HG02981 (cell line): Measurements from ENCODE around the gene PSMB4.
"Not testable (repeated sequence)": the region's sequence is repeated elsewhere in the genome, so short reads cannot be mapped to it uniquely, and the experiment has no call there.

Experiments used
- ATAC-seq: cut with Tn5 transposase; IDR thresholded peaks from one replicate; pipeline ENCODE4 v1.9.1; 2021; ENCODE audit warnings: mild to moderate bottlenecking, moderate library complexity; ENCODE audit not compliant: unreplicated experiment

The PSMB4 gene

DNA sequence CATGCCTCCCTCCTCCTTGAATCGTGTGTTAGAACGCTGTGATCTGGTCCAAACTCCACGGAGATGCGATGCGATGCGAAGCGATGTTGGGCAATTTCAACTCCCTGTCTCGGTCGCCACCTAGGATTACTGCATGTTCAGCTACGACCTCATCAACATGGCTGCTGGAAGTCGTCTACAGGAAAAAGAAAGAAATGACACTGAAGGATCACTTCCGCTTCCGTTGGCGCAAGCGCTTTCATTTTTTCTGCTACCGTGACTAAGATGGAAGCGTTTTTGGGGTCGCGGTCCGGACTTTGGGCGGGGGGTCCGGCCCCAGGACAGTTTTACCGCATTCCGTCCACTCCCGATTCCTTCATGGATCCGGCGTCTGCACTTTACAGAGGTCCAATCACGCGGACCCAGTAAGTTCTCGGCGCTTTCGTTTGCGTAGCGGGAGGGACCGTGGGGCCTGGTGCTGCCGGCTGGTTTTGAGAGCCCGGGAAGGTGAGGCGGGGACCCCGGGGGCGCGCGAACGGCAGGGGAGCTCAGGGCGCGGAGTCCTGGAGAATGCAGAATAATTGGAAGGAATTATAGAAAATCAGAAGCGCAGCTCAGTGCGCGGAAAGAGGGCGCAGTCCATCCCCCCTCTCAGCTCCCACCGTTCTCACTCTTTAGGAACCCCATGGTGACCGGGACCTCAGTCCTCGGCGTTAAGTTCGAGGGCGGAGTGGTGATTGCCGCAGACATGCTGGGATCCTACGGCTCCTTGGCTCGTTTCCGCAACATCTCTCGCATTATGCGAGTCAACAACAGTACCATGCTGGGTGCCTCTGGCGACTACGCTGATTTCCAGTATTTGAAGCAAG is at the start of gene PSMB4:
Gene PSMB4, plus strand, starts transcription at position 250 of the 848 bp plus-strand sequence. Its CDS starts 15 bp downstream, at position 265.
- ATAC-seq = peak; percentile 89

DNA sequence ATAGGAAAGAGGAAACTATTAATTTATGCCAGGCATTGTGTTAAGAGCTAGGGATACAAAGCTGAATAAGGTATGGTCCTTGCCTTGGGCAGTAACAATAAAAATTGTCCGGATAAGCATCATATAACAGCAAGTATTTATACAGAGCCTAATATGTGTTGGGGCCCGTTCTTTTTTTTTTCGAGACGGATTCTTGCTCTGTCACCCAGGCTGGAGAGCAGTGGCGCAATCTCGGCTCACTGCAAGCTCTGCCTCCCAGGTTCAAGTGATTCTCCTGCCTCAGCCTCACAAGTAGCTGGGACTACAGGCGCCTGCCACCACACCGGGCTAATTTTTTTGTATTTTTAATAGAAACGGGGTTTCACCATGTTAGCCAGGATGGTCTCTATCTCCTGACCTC is 49.0 kb upstream of the PSMB4 start:
- ATAC-seq = not testable (repeated sequence)

DNA sequence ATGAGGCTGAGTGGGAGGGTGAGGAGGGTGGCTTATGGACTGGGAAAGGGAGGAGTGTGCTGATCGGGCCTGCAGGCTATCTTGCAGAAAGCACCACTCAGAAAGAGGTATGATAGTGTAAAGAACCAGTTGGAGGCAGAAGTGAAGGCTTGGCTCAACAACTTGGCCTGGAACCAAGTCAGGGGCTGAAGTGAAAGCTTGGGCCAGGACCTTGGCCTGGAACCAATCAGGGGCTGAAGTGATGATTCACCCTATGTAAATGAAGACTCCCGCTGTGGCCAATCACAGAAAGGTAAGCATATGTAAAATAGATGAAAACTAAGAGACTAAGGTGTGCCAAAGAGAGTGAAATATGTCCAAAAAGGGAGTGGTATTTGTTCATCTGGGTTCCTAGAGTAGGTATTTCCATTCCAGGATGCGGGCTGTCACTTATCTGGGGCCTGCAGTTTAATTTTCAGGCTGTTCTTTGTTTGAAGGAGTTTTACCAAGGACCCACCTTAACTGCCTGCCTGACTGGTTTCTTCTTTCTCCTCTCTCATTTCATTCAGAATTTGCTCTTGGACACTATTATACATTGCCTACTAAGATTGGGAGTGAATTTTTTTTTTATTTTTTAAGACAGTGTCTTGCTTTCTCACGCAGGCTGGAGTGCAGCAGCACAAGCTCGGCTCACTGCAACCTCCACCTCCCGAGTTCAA is 47.2 kb upstream of the PSMB4 start:
- ATAC-seq = no peak

DNA sequence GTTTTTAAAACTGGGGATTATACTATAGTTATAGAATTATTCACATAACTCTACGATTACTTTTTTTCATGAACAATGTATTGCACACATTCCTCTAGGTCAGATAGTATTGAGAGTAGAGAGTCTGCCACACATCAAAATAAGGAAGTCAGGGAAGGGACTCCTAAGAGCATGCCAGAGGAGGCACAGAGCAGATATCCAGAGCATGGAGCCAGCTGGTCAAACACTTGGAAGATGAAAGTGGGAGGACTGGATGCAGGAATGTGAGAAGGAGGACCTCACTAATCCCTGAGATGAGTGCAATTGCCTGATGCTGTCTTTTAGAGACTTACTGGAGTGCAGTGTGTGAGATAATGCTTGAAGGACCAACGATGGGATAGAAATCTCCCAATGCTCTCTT is 42.7 kb upstream of the PSMB4 start:
- no peak for ATAC-seq

DNA sequence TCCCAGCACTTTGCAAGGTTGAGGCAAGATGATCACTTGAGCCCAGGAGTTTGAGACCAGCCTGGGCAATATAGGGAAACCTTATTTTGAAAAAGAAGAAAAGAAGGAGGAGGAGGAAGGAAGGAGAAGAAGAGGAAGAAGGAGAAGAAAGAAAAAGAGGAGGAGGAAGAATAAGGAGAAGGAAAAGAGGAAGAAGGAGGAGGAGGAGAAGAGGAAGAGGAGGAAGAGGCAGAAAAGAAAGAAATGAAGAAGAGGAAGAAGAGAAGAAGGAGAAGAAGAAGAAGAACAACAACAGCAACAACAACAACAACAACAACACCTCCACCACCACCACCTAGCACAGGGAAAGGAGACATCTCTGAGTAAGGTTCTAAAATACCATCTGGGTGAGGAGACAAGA is 37.5 kb upstream of the PSMB4 start:
- no peak for ATAC-seq

DNA sequence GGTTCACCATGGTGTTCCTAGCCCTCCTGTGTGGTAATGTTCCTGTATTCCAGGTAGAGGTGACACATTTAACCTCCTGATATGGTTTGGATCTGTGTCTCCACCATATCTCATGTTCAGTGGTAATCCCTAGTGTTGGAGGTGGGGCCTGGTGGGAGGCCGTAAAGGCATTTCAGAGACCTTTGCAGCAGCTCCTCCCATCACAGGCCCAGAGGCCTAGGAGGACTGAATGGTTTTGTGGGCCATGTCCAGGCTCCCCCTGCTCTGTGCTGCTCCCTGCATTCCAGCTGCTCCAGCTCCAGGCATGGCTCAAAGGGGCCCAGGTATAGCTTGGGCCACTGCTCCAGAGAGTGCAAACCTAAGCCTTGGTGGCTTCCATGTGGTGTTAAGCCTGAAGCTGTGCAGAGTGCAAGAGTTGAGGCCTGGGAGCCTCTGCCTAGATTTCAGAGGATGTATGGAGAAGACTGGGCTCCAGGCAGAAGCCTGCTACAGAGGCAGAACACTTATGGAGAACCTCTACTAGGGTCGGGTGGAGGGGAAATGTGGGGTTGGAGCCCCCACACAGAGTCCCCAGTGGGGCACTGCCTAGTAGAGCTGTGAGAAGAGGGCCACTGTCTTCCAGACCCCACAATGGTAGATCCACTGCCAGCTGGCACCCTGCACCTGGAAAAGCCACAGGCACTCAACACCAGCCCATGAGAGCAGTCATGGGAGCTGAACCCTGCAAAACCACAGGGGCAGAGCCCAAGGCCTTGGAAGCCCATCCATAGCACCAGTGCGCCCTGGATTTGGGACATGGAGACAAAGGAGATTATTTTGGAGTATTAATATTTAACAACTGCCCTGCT is 36.8 kb upstream of the PSMB4 start:
- ATAC-seq = no peak

DNA sequence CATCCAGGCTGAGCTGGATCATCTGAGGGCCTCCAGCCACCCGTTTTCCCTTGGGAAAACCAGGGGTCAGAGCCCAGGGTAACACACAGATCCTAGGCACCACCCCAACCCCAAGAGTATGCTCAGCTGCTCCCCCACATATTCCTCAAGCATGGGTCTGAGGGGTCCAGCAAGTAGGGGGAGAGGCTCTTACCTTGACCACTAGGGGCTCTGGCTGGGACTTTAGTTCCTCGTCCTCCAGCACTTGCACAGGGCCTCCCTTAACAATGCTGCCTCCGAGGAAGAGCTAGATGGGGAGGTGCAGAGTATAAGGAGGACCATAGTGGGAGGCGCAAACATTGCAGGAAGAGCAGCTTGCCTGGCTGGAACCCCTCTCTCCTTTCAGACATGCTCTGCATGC is 34.4 kb upstream of the PSMB4 start:
- ATAC-seq = no peak

DNA sequence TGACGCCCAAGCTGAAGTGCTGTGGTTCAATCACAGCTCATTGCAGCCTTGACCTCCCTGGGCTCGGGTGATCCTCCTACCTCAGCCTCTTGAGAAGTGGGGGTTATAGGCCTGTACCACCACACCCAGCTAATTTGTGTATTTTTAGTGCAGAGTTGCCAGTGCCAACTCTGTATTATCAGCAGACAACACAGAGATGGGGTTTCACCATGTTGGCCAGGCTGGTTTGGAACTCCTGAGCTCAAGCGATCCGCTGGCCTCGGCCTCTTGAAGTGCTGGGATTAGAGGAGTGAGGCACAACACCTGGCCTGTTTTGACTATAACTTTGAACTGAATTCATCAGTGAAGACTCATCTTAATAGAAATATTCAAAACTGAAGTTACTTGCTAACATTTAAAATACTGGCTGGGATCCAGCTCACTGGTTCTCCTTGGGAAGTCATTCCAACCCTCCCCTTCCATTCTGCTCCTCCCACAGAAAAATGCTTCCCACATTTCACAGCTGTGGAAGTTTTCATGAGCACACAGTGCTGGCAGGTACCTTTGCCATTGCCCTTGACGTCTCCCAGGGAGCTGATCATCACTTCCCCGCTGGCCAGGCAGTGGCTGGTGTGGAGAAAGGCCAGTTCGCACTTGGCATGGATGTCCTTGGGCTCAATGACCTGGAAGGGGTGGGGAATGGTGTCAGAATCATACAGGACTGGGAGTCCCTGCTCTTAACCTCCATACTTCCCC is 31.5 kb upstream of the PSMB4 start:
- no peak for ATAC-seq

DNA sequence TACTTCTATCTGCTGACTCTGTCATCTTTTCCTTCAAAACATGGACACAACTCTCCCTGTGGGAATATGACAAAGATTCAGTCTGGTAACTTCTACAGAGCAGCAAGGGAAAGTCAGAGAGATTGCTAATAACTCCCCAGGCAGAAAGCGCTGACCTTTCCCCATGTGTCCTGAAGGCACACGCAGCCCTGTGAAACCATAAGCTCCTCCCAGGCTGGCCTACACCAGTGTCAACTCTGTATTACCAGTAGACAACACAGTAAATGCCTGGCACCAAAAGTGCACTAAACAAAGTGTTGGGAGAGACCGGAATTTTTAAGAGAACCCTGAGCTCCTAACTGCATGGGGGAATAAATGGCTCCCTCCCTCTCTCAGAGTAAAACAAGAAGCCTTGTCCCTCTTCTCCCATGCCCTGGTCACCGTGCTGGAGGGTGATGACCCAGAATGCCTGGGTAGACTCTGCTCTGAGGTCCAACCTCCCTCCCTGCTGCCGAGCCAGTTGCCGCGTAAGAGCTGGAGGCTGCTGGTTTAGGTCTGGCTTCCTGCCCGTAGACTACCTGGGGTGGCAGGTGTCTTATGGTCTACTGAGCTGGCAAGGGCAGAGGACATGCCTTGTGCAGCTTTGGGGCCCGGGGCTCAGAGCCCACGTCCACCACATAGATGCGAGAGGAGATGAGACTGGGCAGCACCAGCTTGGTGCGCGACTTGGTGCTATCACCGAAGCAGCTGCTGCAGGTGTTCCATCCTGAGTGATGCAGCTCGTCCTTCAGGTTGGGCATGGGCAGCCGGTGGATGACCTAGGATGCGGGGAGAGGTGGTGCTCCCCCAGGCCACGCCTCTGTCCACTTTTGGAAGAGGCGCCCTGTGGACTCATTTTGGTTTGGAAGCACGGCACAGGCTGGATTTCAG is 30.7 kb upstream of the PSMB4 start:
- ATAC-seq = no peak

DNA sequence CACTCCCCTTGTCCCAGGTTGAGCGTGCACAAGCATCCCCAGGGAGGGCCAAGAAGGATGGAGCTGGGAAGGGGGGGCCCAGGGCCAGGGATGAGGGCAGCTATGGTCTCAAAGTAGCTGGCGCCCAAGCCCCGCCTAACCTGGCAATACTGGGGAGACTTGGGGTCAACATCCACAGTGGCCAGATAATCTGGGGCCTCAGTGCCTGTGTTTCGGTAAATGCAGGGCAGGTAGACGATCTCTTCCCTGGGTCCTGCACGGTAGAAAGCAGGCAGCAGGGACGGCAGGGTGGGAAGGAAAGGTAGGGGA is 30.1 kb upstream of the PSMB4 start:
- no peak for ATAC-seq

DNA sequence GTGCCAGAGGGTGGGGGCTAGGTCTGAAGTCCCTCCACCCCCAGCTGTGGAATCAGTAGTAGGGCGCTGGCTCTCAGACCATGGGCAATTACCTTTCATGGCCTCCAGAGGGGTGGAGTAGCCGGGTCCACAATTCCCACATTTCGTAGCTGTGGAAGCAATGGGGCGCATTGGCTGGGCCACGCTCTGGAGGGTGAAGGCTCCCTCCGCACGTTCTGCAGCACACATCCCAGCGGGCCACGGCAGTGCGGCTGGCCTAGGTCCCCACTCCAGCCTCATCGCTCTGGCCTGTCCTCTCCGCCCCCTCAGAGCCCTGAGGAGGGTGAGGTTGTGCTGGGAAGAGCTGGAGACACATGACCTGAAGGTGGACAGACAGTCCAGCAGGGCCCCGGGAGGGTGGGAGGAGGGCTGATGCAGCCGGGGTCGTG is 29.7 kb upstream of the PSMB4 start:
- no peak for ATAC-seq

DNA sequence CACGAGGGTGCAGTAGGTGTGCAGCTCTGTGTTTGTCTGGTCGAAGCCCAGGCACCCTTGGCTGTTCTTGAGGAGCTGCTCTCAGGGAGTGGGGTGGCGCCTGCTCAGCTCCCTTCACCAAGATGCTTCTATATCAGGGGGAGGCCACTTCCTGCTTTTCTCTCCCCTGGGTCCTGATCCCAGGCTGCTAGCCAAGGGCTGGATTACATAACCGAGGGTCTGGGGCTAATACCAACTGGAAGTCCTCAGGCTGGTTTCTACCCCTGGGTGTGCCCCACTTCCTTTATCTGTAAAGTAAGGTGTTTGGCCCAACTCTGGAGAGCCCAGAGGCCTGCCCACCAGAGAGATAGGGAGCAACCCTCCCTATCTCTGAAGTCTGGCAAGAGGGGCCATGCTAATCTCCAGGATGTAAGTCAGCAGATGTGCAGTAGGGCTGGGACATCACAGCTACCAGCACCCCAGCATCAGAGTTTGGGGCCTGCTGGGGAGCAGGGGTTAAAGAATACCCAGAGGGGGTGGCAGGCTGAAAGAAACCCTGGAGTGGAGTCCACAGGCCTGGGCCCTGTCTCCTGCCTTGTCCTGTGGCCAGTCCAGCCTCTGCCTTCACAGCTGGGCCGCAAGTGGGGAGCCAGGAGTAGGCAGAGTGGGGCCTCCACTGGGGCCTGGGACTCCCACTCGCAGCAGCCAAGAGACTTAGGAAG is 29.0 kb upstream of the PSMB4 start:
- ATAC-seq = no peak

DNA sequence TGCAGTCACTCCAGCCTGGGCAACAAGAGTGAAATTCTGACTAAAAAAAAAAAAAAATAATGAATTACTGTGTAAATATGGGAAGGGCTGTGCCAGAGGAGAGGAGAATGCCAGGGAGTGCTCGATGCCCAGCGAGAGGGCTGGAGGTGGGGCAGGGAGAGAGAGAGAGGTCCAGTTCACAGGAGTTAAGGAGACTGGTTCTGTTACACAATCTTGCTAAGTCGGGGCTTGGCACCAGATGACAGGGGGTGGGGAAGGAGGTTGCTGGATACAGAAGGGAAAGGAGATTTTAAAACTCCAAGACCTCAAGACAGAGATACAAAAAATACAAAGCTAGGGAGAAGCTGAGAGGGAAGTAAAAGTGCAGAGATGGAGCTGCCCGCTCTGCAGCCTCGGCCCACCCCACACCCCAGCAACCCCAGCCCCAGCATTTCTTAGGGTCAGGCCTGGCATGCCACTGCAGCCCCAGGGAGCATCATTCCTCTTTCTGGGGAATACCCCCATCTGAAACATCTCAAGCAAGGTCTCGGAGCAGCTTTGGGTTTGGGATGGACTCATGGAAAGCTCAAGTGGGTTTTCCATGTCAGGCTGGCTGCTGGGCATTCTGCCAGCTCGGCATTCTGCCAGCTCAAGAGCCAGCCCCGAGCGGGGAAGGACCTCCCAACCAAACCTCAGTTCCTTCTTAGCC is 27.9 kb upstream of the PSMB4 start:
- ATAC-seq = no peak

DNA sequence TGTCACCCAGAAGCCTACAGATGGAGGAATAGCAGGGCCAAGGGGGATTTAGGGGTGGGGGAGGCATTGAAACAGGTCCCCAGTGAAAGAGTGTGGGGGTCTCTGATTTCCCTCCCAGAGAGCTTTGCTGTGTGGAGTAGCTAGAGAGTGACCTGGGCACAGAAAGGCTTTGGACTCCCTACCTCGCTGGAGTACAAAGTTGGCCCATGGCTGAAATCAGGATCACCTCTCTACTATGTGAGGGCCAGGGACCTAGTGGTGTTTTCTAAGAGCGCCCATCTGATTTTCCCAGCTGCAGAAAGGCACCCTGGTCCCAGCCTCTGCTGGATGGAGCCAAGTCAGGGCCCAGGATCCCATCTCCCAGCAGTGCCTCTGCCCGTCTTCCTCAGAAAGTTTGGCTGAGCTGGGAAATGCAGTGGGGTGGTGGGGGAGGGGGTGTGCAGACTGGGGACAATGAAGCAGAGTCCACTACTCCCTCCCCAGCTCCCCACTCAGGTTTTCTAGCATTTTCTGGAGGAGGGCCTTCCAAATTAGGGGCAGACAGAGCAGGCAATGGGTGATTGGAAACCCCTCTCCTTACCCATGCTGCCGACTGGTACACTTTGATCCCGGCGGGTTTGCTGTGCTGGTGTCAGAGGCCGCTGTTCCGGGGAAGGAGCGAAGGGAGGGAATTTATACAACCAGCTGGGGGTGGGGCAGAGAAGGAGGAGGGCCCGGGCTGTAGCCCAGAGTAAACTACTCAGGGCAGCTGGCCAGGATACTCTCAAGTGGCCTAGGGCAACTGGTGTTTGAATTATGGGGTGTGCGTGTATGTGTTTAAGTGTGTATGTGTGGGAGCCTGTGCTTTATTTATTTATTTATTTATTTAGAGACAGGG is 27.1 kb upstream of the PSMB4 start, which contains the start of gene SELENBP1:
Gene SELENBP1, minus strand, starts transcription at position 648 of the 877 bp plus-strand sequence. Its CDS starts 64 bp downstream, at position 584.
- no peak for ATAC-seq

DNA sequence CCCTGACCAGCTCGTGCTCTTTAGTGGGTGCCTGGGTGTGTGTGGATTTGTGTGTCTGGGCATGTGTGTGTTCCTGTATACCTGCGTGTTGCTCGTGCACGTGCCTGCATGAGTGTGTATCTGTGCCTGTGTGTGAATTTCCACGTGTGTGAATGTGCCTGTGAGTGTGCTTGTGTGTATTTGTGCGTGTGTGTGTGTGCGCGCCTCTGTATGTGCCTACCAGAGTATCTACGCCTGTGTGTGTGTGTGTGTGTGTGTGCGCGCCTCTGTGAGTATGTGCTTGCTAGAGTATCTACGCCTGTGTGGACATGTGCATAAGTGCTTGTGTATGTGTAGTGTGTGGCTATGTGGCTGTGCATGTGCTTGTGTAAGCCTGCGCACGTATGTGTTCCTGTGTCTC is 26.2 kb upstream of the PSMB4 start:
- no peak for ATAC-seq

DNA sequence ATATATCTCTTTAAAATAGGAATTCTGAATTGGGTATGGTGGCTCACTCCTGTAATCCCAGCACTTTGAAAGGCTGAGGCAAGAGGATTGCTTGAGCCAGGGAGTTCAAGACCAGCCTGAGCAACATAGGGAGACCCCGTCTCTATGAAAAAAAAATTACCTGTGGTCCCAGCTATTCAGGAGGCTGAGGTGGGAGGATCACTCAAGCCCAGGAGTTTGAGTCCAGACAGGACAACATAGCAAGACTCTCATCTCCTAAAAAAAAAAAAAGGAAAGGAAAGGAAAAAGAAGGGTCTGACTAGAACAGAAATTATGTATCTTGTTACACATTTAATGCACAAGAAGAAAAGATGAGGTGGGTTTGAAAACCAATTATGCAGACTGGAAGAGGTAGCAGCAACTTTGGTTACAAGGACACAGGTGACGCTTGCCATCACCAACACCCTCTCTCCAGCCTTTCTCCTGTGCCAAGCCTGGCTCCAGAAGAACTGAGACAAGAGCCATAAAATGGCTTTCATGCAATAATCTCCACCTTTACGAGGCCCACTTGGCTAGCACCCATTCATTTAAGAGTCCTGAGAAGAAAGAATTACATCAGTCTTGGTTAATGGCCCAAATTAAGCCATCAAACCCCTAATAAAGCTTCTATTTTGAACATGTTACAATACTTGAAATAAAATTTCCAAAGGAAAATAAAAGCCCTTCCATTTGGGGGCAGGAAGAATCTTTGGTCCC is 22.1 kb upstream of the PSMB4 start:
- no peak for ATAC-seq

DNA sequence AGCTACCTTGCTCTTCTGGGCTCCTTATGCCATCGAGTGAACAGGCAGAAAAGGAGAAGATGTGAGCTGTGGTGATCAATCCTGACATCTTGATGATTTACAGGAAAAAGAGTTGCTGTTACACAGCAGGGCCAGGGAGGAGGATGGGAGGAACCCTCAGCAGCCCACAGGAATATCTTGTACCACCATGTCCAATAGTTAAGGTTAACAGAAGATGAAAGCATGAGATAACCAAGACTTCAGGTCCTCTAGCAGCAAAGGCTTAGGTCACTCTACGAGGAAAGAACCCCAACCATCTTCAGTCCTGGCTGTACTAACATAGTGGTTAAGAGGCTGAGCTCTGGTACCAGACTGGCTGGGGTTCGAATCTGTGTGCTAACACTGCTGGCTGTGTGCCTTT is 14.8 kb upstream of the PSMB4 start:
- ATAC-seq = no peak
